HCT116 (cell line): ENCODE measurements around the gene DOHH. TPM values are rescaled to one million over a fixed set of nuclear protein-coding genes. Genes with fewer than 3 reads are reported as not detected.

ENCODE experiments used
- ATAC-seq: fragments of 200-7000 bp; cut with Tn5 transposase; 2 replicates; pipeline ENCODE4 v1.9.1; 2020; ENCODE audit warnings: mild to moderate bottlenecking, moderate library complexity
- BruUV-seq: library from RNA; stranded (reverse); fragments of 400-500 nt; replicated peaks from 2 replicates; lab custom pipeline; 2021; lab: Mats Ljungman, UMichigan
- CTCF ChIA-PET: fragments of 300-600 bp; sonication (Branson Sonifier 250); formaldehyde crosslinking; loops from one replicate; lab custom pipeline; 2021; ENCODE audit warnings: antibody characterized with exemption; lab: Charles Lee
- POLR2A ChIA-PET: fragments of 300-600, 350-600 bp; sonication (Branson Sonifier 250); formaldehyde crosslinking; loops from one replicate; lab custom pipeline; 2021; ENCODE audit warnings: antibody characterized with exemption; lab: Charles Lee
- RAD21 ChIA-PET, 2 experiments: fragments of 300-600 bp; sonication (Branson Sonifier 250); formaldehyde crosslinking; loops; one replicate each; lab custom pipeline; 2023; ENCODE audit warnings: low total read pairs in 2 of 2; ENCODE audit not compliant: uncharacterized antibody in 2 of 2, unreplicated experiment in 2 of 2, low non-redundant PET in 1 of 2; lab: Charles Lee
- DNase-seq: peaks from one replicate; pipeline ENCODE4 v3.0.0-alpha.2; 2010; ENCODE audit warnings: low read depth, low spot score
- H2AFZ ChIP-seq: fragments of 200-600 bp; shearing (Covaris generic), sonication (generic); 2 replicates; pipeline ENCODE4 v1.6.1; 2017; ENCODE audit warnings: low read depth, mixed run types, mixed read lengths, antibody characterized with exemption, low read length; ENCODE audit not compliant: poor library complexity, severe bottlenecking
- H3K27ac ChIP-seq: 2 replicates; pipeline ENCODE4 v1.5.1; 2012; ENCODE audit warnings: low read depth, low read length
- H3K27me3 ChIP-seq: fragments of 200-600 bp; sonication (generic); 2 replicates; pipeline ENCODE4 v1.6.1; 2016; ENCODE audit warnings: mixed run types, low read length, mixed read lengths; ENCODE audit not compliant: insufficient read depth
- H3K36me3 ChIP-seq, 2 experiments: fragments of 200-500 bp in 1 of 2; fragments of 200-600 bp in 1 of 2; sonication (Bioruptor generic) in 1 of 2; sonication (generic) in 1 of 2; 2 replicates each; pipeline versions ENCODE4 v1.5.1 to v1.6.1; 2014 to 2016; ENCODE audit warnings: low read length in 2 of 2, inconsistent platforms in 1 of 2, mixed read lengths in 1 of 2, mixed run types in 1 of 2; ENCODE audit not compliant: insufficient read depth in 2 of 2, control insufficient read depth in 1 of 2
- H3K4me1 ChIP-seq, 2 experiments: fragments of 200-600 bp in 1 of 2; sonication (generic) in 1 of 2; 2 replicates each; pipeline versions ENCODE4 v1.5.1 to v1.6.1; 2012 to 2017; ENCODE audit warnings: low read length in 2 of 2, inconsistent platforms in 1 of 2, mild to moderate bottlenecking in 1 of 2, mixed read lengths in 1 of 2, mixed run types in 1 of 2, moderate library complexity in 1 of 2; ENCODE audit not compliant: insufficient read depth in 2 of 2, control insufficient read depth in 1 of 2
- H3K4me2 ChIP-seq: fragments of 200-600 bp; sonication (generic); 2 replicates; pipeline ENCODE4 v1.6.1; 2017; ENCODE audit warnings: mixed run types, low read length, mixed read lengths
- H3K4me3 ChIP-seq, 2 experiments: fragments of 200-600 bp in 1 of 2; sonication (generic) in 1 of 2; replicated peaks in 1 of 2; 2 replicates each; pipeline ENCODE4 v1.5.1; 2011 to 2016; ENCODE audit warnings: low read length in 2 of 2, control low read depth in 1 of 2, low read depth in 1 of 2, mild to moderate bottlenecking in 1 of 2, mixed read lengths in 1 of 2, mixed run types in 1 of 2
- H3K79me2 ChIP-seq: fragments of 200-600 bp; sonication (generic); 2 replicates; pipeline ENCODE4 v1.6.1; 2017; ENCODE audit warnings: mild to moderate bottlenecking, mixed run types, low read length, moderate library complexity, mixed read lengths; ENCODE audit not compliant: insufficient read depth
- H3K9ac ChIP-seq: fragments of 200-600 bp; sonication (generic); 2 replicates; pipeline ENCODE4 v1.6.1; 2016; ENCODE audit warnings: low read length, mixed read lengths
- H3K9me2 ChIP-seq: fragments of 200-600 bp; sonication (generic), shearing (Covaris generic); 2 replicates; pipeline ENCODE4 v1.6.1; 2017; ENCODE audit warnings: mixed run types, mild to moderate bottlenecking, moderate library complexity; ENCODE audit not compliant: insufficient read depth
- H3K9me3 ChIP-seq, 2 experiments: fragments of 200-500 bp in 1 of 2; fragments of 200-600 bp in 1 of 2; sonication (Bioruptor generic) in 1 of 2; sonication (generic) in 1 of 2; 2 replicates each; pipeline ENCODE4 v1.6.1; 2014 to 2017; ENCODE audit warnings: low read length in 2 of 2, mixed read lengths in 2 of 2, inconsistent platforms in 1 of 2, low read depth in 1 of 2, mild to moderate bottlenecking in 1 of 2, mixed run types in 1 of 2, moderate library complexity in 1 of 2; ENCODE audit not compliant: control insufficient read depth in 1 of 2, insufficient read depth in 1 of 2
- H4K20me1 ChIP-seq: fragments of 200-600 bp; sonication (generic), shearing (Covaris generic); 2 replicates; pipeline ENCODE4 v1.6.1; 2017; ENCODE audit warnings: mixed run types, mild to moderate bottlenecking, moderate library complexity; ENCODE audit not compliant: insufficient read depth
- CEBPB ChIP-seq: IDR thresholded peaks from 2 replicates; pipeline ENCODE4 v1.6.1; 2012; ENCODE audit warnings: low read depth
- FOSL1 ChIP-seq: IDR thresholded peaks from 2 replicates; pipeline ENCODE4 v1.6.1; 2012; ENCODE audit warnings: low read depth
- ZNF274 ChIP-seq: fragments of 200-500 bp; sonication (Bioruptor generic); IDR thresholded peaks from 2 replicates; pipeline ENCODE4 v1.6.1; 2014; ENCODE audit warnings: mild to moderate bottlenecking, low read depth, low read length, inconsistent platforms
- intact Hi-C: fragments of 100-400 bp; cut with micrococcal nuclease; formaldehyde crosslinking; loops from 2 replicates; pipeline ENCODE4 v1.10.0; 2022
- total RNA-seq: library from RNA; stranded (reverse); gene quantifications from one replicate; pipeline ENCODE4 v1.2.1, GENCODE V29; 2021; ENCODE audit not compliant: unreplicated experiment
- TF ChIP-seq, protein P1 (sequence below), 3 experiments: fragments of 200-600 bp in 1 of 3; sonication (generic) in 1 of 3; IDR thresholded peaks in 2 of 3; conservative IDR thresholded peaks in 1 of 3; 2 replicates each; pipeline ENCODE4 v1.5.1; 2012 to 2017; ENCODE audit warnings: low read depth in 2 of 3, low read length in 2 of 3, antibody characterized with exemption in 1 of 3, borderline replicate concordance in 1 of 3, control low read depth in 1 of 3, mild to moderate bottlenecking in 1 of 3, mixed read lengths in 1 of 3, mixed run types in 1 of 3, moderate library complexity in 1 of 3; ENCODE audit not compliant: insufficient read depth in 1 of 3
- TF ChIP-seq, protein P2 (sequence below): IDR thresholded peaks from 2 replicates; pipeline ENCODE4 v1.6.1; 2012

Gene DOHH
- total RNA-seq, 1 experiment from 2014 or later: 20.9 TPM

GRCh38 chr19:3458229-3459088 lies 42.0 kb downstream of the DOHH start:
- H3K4me2 ChIP-seq: no peak overlapping the region
- ATAC-seq (no peak), DNase-seq (no peak)
- H3K4me3 ChIP-seq: no peak overlapping the region
- TF ChIP-seq, protein P1, sequence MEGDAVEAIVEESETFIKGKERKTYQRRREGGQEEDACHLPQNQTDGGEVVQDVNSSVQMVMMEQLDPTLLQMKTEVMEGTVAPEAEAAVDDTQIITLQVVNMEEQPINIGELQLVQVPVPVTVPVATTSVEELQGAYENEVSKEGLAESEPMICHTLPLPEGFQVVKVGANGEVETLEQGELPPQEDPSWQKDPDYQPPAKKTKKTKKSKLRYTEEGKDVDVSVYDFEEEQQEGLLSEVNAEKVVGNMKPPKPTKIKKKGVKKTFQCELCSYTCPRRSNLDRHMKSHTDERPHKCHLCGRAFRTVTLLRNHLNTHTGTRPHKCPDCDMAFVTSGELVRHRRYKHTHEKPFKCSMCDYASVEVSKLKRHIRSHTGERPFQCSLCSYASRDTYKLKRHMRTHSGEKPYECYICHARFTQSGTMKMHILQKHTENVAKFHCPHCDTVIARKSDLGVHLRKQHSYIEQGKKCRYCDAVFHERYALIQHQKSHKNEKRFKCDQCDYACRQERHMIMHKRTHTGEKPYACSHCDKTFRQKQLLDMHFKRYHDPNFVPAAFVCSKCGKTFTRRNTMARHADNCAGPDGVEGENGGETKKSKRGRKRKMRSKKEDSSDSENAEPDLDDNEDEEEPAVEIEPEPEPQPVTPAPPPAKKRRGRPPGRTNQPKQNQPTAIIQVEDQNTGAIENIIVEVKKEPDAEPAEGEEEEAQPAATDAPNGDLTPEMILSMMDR (IDR thresholded peaks at IDR 0.05 in 2 of 3, conservative IDR thresholded peaks at IDR 0.05 in 1 of 3; ENCODE audit: borderline replicate concordance in 1 of 3, insufficient read depth in 1 of 3, low read depth in 2 of 3, low read length in 2 of 3): no peak
- no peak for TF ChIP-seq ZNF274
- TF ChIP-seq, protein P2, sequence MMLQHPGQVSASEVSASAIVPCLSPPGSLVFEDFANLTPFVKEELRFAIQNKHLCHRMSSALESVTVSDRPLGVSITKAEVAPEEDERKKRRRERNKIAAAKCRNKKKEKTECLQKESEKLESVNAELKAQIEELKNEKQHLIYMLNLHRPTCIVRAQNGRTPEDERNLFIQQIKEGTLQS: no peak
- no peak for TF ChIP-seq CEBPB
- no peak for TF ChIP-seq FOSL1
- H3K9me2 ChIP-seq: no peaks in the 10 kb centered on the region
- ChIA-PET CTCF (no interaction called here), POLR2A (interaction anchor here (0.5 kb wide), 1 partner anchor 8 kb away, joined by 3 read pairs; no protein-coding TSS in a partner anchor), RAD21 (no interaction called here)
- H3K27ac ChIP-seq: no peak overlapping the region
- H3K9ac ChIP-seq: no peak overlapping the region
- intact Hi-C loops: no loop called here
- H3K9me3 ChIP-seq: no peaks in the 10 kb centered on the region
- no peaks in the 10 kb centered on the region for H3K4me1 ChIP-seq
- H4K20me1 ChIP-seq: peaks cover 3% of the 10 kb centered on the region; the same call in 1 of the 2 replicates
- peaks cover 11% of the 10 kb centered on the region; the same call in 1 of the 2 replicates for H3K79me2 ChIP-seq
- BruUV-seq: no TSS peak
- H2AFZ ChIP-seq: no peak overlapping the region
- H3K36me3 ChIP-seq: peaks cover 6 to 28% of the 10 kb centered on the region in 2 experiments; a peak in 3 of 4 replicates
- H3K27me3 ChIP-seq: no peaks in the 10 kb centered on the region
